ENCODE measurements around the gene NCK2. TPM values are rescaled to one million over a fixed set of nuclear protein-coding genes. Genes with fewer than 3 reads are reported as not detected.

NCK2 gene
- total and polyA plus RNA-seq, 12 donors: 18.5 to 45.1 (median 29.0) TPM

DNA sequence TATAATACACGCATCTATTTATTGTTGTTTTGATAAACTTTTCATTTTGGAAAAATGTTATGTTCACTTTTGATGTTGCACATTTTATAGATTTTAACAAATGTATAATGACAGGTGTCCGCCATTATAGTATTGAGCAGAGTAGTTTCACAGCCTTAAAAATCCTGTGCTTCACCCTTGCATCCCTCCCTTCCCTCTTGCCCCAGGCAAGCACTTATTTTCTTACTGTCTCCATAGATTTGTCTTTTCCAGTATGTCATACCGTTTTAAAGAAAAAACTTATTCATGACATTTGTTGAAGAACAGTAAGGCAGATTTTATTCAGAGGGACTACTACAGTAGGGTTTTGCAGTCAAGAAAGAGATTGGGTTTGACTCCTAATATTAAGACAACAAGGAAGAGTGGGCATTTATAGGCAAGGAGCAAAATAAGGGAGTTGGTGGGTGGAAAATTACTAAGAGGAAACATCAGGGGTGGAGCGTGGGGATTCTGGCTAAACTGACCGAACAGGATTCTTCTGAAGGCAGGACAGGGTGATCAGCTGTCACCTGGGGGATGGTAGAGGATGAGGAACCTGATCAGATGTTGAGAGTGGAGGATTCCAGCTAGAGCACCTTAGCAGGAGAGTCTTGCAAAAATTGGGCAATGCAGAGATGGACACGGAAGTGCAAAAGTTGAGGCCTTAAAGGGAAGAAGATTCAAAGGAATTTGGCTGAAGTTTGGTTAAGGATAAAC is 108.8 kb downstream of the NCK2 start:
- Histone ChIP-seq H3K27ac (no peak overlapping the region), H3K27me3 (no peaks in the 10 kb centered on the region), H3K4me3 (no peak overlapping the region), H3K4me1 (peaks cover 0 to 37% (median 0%) of the 10 kb centered on the region in 9 donors), H3K36me3 (peaks cover 0 to 23% (median 6%) of the 10 kb centered on the region in 9 donors), H3K9me3 (no peaks in the 10 kb centered on the region)
- intact Hi-C loops (cut with DNase I): no loop called here
- 89 to 93% methylated on average over 6 of the region's 6 CpGs for WGBS, 2 donors
- DNase-seq (no peak), ATAC-seq (no peak)
- TF ChIP-seq, protein P1, sequence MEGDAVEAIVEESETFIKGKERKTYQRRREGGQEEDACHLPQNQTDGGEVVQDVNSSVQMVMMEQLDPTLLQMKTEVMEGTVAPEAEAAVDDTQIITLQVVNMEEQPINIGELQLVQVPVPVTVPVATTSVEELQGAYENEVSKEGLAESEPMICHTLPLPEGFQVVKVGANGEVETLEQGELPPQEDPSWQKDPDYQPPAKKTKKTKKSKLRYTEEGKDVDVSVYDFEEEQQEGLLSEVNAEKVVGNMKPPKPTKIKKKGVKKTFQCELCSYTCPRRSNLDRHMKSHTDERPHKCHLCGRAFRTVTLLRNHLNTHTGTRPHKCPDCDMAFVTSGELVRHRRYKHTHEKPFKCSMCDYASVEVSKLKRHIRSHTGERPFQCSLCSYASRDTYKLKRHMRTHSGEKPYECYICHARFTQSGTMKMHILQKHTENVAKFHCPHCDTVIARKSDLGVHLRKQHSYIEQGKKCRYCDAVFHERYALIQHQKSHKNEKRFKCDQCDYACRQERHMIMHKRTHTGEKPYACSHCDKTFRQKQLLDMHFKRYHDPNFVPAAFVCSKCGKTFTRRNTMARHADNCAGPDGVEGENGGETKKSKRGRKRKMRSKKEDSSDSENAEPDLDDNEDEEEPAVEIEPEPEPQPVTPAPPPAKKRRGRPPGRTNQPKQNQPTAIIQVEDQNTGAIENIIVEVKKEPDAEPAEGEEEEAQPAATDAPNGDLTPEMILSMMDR (IDR thresholded peaks at IDR 0.05): no peak

- intact Hi-C loops (cut with DNase I): no loop called here
Measured at GRCh38 chr2:105854972-105855371, 110.3 kb downstream of the NCK2 start.

GRCh38 chr2:105856581-105856980 is 111.9 kb downstream of the NCK2 start:
- no peak for ATAC-seq
- Histone ChIP-seq H3K4me3 (no peak overlapping the region), H3K27ac (peak overlapping the region in 1 of 10 donors; percentile 55), H3K4me1 (peaks cover 0 to 33% (median 0%) of the 10 kb centered on the region in 9 donors), H3K27me3 (no peaks in the 10 kb centered on the region), H3K9me3 (no peaks in the 10 kb centered on the region), H3K36me3 (peaks cover 0 to 32% (median 6%) of the 10 kb centered on the region in 9 donors)
- intact Hi-C loops (cut with DNase I): no loop called here
- TF ChIP-seq, protein P1 (IDR thresholded peaks at IDR 0.05): no peak
- DNase-seq: no peak
- 85 to 95% methylated on average over 3 of the region's 3 CpGs for whole genome bisulfite sequencing, 2 donors

More at GRCh38 chr2:105854972-105855371, 110.3 kb downstream of the NCK2 start:
- Histone ChIP-seq H3K4me3 (no peak overlapping the region), H3K27ac (no peak overlapping the region), H3K36me3 (peaks cover 0 to 32% (median 6%) of the 10 kb centered on the region in 9 donors), H3K9me3 (no peaks in the 10 kb centered on the region), H3K27me3 (no peaks in the 10 kb centered on the region), H3K4me1 (peaks cover 0 to 27% (median 0%) of the 10 kb centered on the region in 9 donors)
- WGBS, 2 donors: 85 to 92% methylated on average over 16 of the region's 16 CpGs
- DNase-seq (no peak), ATAC-seq (peak in 2 of 8 donors; percentile 38 to 51)
- TF ChIP-seq, protein P1 (IDR thresholded peaks at IDR 0.05): no peak

DNA sequence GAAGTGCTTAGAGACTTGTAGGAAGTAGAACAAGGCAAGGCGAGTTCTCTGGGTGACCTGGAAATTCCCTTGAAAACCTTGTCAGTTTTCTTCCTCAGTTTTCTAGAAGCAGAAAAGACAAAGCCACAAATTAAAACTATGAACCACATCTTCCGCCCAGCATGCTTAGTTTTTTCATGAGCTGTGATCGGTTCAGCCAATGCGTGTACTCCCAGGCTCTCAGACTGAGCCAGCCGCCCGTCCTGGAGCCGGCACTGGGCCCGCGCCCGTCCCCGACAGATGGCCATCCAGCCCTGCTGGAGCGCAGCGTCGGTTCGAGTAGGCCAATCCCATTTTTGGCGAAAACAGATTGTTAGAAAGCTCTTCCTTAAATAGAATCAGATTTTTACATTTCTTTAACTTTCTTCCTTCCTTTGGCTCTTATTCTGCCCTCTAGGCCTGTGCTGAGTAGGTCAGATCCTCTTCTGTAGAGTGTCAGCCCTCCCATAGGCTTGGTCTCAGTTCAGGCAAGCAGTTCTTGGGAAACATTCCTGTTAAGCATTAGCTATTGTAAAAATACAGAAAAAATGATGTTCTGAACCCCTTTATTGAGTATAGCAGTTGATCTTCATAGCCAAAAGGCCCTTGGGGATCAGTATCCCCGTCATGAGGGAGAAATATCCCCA is 112.5 kb downstream of the NCK2 start:
- no peak overlapping the region for H3K4me3 ChIP-seq
- 95 to 96% methylated on average over 17 of the region's 17 CpGs for WGBS, 2 donors
- H3K36me3 ChIP-seq: peaks cover 0 to 32% (median 6%) of the 10 kb centered on the region in 9 donors
- TF ChIP-seq, protein P1 (IDR thresholded peaks at IDR 0.05): no peak
- H3K27ac ChIP-seq: peak overlapping the region in 1 of 10 donors; percentile 55
- no peaks in the 10 kb centered on the region for H3K27me3 ChIP-seq
- DNase-seq: no peak
- ATAC-seq: no peak
- H3K4me1 ChIP-seq: peaks cover 0 to 31% (median 0%) of the 10 kb centered on the region in 9 donors
- intact Hi-C loops (cut with DNase I): no loop called here
- H3K9me3 ChIP-seq: no peaks in the 10 kb centered on the region

Measured in heart right ventricle (tissue), 16 donors.